Hepatocyte (in vitro differentiated cells): ENCODE results near the gene LMF2. TPM values are rescaled to one million over a fixed set of nuclear protein-coding genes. Genes with fewer than 3 reads are reported as not detected.

Experiments
- DNase-seq: peaks from one replicate; pipeline ENCODE4 v3.0.0-alpha.2; 2016; ENCODE audit warnings: low spot score
- H2AFZ ChIP-seq: fragments of 200-600 bp; sonication (generic); 2 replicates; pipeline ENCODE4 v1.6.0; 2016; ENCODE audit warnings: antibody characterized with exemption, mild to moderate bottlenecking
- H3K27ac ChIP-seq: fragments of 200-600 bp; sonication (generic); 2 replicates; pipeline ENCODE4 v1.5.1; 2016; ENCODE audit warnings: mild to moderate bottlenecking
- H3K27me3 ChIP-seq: fragments of 200-600 bp; sonication (generic); 2 replicates; pipeline ENCODE4 v1.6.1; 2016
- H3K36me3 ChIP-seq: fragments of 200-600 bp; sonication (generic); replicated peaks from 2 replicates; pipeline ENCODE4 v1.5.1; 2016; ENCODE audit warnings: low read depth; ENCODE audit not compliant: insufficient read depth
- H3K4me1 ChIP-seq: fragments of 200-600 bp; sonication (generic); 2 replicates; pipeline ENCODE4 v1.5.1; 2016; ENCODE audit warnings: mild to moderate bottlenecking, moderate library complexity; ENCODE audit not compliant: insufficient read depth
- H3K4me2 ChIP-seq: fragments of 200-600 bp; sonication (generic); 2 replicates; pipeline ENCODE4 v1.6.0; 2016
- H3K4me3 ChIP-seq: fragments of 200-600 bp; sonication (generic); 2 replicates; pipeline ENCODE4 v1.5.1; 2016; ENCODE audit warnings: mild to moderate bottlenecking
- H3K79me2 ChIP-seq: fragments of 200-600 bp; sonication (generic); 2 replicates; pipeline ENCODE4 v1.6.0; 2017; ENCODE audit warnings: mild to moderate bottlenecking
- H3K9me2 ChIP-seq: fragments of 200-600 bp; sonication (generic); replicated peaks from 2 replicates; pipeline ENCODE4 v1.6.0; 2017; ENCODE audit warnings: mild to moderate bottlenecking; ENCODE audit not compliant: insufficient read depth
- H3K9me3 ChIP-seq: fragments of 200-600 bp; sonication (generic); 2 replicates; pipeline ENCODE4 v1.5.1; 2016; ENCODE audit warnings: low read depth, mild to moderate bottlenecking
- H4K20me1 ChIP-seq: fragments of 200-600 bp; sonication (generic); 2 replicates; pipeline ENCODE4 v1.6.0; 2016; ENCODE audit warnings: mild to moderate bottlenecking; ENCODE audit not compliant: insufficient read depth, poor library complexity, severe bottlenecking
- EZH2 ChIP-seq: fragments of 200-600 bp; sonication (generic); IDR thresholded peaks from 2 replicates; pipeline ENCODE4 v1.6.1; 2016; ENCODE audit warnings: antibody characterized with exemption, mild to moderate bottlenecking, borderline replicate concordance
- EZH2phosphoT487 ChIP-seq: fragments of 200-600 bp; sonication (generic); IDR thresholded peaks from one replicate; pipeline ENCODE4 v1.6.1; 2018; ENCODE audit warnings: antibody characterized with exemption, mild to moderate bottlenecking, low read depth, moderate library complexity; ENCODE audit not compliant: unreplicated experiment, severe bottlenecking
- WGBS: methylation state at CpG from one replicate; pipeline ENCODE4 v1.1.6; 2016; ENCODE audit warnings: low lambda C conversion rate; ENCODE audit errors: missing lambda C conversion rate; 5-methylcytosine and 5-hydroxymethylcytosine counted together
- polyA plus RNA-seq: library from polyadenylated mRNA; unstranded; fragments of >200 nt; fragmentation: Nextera tagmentation; extraction: Ambion mirVana; gene quantifications from 2 replicates; pipeline ENCODE4 v1.2.1, GENCODE V29; 2016
- total RNA-seq: library from RNA; depleted of rRNA; stranded (reverse); fragments of >200 nt; gene quantifications from 2 replicates; pipeline ENCODE4 v1.2.3, GENCODE V29; 2014
- TF ChIP-seq, protein P1 (sequence below): fragments of 200-600 bp; sonication (generic); IDR thresholded peaks from 2 replicates; pipeline ENCODE4 v1.5.1; 2016; ENCODE audit warnings: antibody characterized with exemption, mild to moderate bottlenecking; ENCODE audit not compliant: poor library complexity

The LMF2 gene
- total and polyA plus RNA-seq, 2 experiments from 2014 or later = 32.8 to 97.6 TPM

DNA sequence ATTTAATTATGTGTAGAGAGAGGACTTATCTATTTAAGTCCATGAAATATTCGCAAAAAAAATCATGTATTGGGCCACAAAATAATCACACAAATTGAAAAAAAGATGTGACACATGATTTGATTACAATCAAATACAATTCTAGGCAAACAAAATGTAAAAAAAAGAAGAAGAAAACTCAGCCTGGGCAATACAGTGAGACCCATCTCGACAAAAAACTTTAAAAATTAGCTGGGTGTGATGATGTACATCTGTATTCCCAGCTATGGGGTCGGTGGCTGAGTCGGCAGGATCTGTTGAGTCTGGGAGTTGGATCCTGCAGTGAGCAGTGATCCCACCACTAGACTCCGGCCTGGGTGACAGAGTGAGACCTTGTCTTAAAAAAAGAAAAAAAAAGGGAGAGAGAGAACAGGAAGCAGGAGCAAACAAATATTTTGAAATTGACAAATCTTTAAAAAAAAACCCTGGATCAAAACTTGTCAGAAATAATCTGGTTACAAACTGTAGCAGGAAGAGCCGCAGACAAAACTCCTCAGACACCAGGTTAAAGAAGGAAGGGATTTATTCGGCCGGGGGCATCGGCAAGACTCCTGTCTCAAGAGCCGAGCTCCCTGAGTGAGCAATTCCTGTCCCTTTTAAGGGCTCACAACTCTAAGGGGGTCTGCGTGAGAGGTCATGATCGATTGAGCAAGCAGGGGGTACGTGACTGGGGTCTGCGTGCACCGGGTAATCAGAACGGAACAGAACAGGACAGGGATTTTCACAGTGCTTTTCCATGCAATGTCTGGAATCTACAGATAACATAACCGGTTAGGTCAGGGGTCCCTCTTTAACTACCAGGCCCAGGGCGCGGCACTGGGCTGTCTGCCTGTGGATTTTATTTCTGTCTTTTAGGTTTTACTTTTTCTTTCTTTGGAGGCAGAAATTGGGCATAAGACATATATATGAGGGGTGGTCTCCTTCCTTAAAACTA lies 25.6 kb upstream of the LMF2 start:
- H3K4me3 ChIP-seq = no peak overlapping the region
- H3K4me2 ChIP-seq = peak overlapping the region; percentile 99
- DNase-seq = peak; percentile 21
- no peaks in the 10 kb centered on the region for H3K9me3 ChIP-seq
- H3K79me2 ChIP-seq = no peaks in the 10 kb centered on the region
- no peaks in the 10 kb centered on the region for H3K9me2 ChIP-seq
- peaks cover 32% of the 10 kb centered on the region for H3K4me1 ChIP-seq
- WGBS = 60% methylated on average over 19 of the region's 19 CpGs
- H2AFZ ChIP-seq = no peak overlapping the region
- TF ChIP-seq EZH2 (no peak), EZH2phosphoT487 (no peak)
- TF ChIP-seq, protein P1, sequence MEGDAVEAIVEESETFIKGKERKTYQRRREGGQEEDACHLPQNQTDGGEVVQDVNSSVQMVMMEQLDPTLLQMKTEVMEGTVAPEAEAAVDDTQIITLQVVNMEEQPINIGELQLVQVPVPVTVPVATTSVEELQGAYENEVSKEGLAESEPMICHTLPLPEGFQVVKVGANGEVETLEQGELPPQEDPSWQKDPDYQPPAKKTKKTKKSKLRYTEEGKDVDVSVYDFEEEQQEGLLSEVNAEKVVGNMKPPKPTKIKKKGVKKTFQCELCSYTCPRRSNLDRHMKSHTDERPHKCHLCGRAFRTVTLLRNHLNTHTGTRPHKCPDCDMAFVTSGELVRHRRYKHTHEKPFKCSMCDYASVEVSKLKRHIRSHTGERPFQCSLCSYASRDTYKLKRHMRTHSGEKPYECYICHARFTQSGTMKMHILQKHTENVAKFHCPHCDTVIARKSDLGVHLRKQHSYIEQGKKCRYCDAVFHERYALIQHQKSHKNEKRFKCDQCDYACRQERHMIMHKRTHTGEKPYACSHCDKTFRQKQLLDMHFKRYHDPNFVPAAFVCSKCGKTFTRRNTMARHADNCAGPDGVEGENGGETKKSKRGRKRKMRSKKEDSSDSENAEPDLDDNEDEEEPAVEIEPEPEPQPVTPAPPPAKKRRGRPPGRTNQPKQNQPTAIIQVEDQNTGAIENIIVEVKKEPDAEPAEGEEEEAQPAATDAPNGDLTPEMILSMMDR = no peak
- H4K20me1 ChIP-seq = no peaks in the 10 kb centered on the region
- H3K27me3 ChIP-seq = peaks cover 11% of the 10 kb centered on the region
- H3K27ac ChIP-seq = peak overlapping the region; percentile 96
- H3K36me3 ChIP-seq = no peaks in the 10 kb centered on the region

DNA sequence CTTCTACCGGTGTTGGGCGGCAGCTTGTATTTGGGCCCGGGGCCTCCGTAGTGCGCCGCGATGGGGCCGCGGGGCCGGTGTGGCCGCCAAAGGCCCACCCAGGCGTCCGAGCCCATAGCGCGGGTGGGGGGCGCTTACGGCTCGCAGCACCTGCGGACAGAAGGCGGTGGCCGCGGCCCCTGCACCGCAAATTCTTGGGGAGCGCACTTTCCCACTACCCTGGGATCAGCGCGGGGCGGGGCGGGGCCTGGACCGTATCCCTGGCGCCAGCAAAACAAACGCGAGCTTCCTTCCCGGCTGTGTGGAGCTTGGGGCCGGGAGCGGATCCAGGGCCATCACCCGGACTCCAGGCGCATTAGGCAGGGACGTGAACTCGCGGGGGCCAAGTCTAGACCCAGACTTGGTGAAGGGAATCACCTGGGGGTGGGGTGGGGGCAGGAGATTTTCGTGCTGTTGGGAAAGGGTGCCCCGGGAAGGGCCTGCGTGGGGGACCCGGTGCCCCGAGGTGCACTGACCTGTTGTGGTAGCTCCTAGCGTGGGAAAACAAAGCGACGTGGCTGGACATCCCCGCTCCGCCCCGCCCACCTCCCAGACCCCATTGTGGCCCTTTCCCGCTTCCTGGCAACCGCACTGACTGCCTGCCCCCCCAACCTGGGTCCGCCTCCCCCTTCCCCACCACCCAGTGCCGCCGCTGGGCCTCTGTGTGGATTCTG lies 24.6 kb upstream of the LMF2 start:
- Histone ChIP-seq H3K4me2 (peak overlapping the region; percentile 99), H3K27me3 (peaks cover 11% of the 10 kb centered on the region), H3K79me2 (no peaks in the 10 kb centered on the region), H4K20me1 (no peaks in the 10 kb centered on the region), H3K27ac (peak overlapping the region; percentile 96), H3K4me3 (peak overlapping the region; percentile 52), H3K9me3 (no peaks in the 10 kb centered on the region), H3K9me2 (no peaks in the 10 kb centered on the region), H3K4me1 (peaks cover 35% of the 10 kb centered on the region), H3K36me3 (no peaks in the 10 kb centered on the region), H2AFZ (peak overlapping the region; percentile 49)
- 8% methylated on average over 30 of the region's 56 CpGs for WGBS
- DNase-seq = peak; percentile 77
- no peak for TF ChIP-seq EZH2phosphoT487
- TF ChIP-seq, protein P1 = no peak
- TF ChIP-seq EZH2 = no peak

DNA sequence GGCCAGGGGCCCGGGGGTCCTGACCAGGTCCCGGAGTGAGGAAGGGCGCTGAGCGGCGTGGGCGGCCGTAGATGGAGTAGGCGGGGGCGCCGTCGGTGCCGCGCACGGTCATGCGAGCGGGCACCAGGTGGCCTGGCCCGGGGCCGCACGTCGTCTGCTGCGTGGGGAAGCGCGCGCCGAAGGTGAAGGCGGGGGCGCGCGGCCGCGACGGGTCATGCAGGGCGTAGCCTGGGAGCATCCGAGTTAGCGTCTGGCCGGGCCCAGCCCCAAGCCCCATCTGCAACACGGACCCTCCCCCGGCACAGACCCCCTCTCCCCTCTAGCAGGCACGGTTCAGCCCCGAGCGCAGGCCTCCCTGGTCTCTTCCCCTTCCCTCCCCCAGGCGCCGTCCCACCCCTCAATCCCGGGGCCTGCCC lies 24.1 kb upstream of the LMF2 start:
- no peaks in the 10 kb centered on the region for H4K20me1 ChIP-seq
- H3K4me2 ChIP-seq = peak overlapping the region; percentile 99
- H3K27ac ChIP-seq = peak overlapping the region; percentile 96
- H3K9me2 ChIP-seq = no peaks in the 10 kb centered on the region
- peaks cover 11% of the 10 kb centered on the region for H3K27me3 ChIP-seq
- no peaks in the 10 kb centered on the region for H3K79me2 ChIP-seq
- peaks cover 40% of the 10 kb centered on the region for H3K4me1 ChIP-seq
- 8% methylated on average over 8 of the region's 44 CpGs for WGBS
- no peaks in the 10 kb centered on the region for H3K36me3 ChIP-seq
- peak overlapping the region; percentile 52 for H3K4me3 ChIP-seq
- no peaks in the 10 kb centered on the region for H3K9me3 ChIP-seq
- TF ChIP-seq, protein P1 = no peak
- TF ChIP-seq EZH2phosphoT487 (no peak), EZH2 (no peak)
- H2AFZ ChIP-seq = peak overlapping the region; percentile 51
- DNase-seq = peak; percentile 75
